PFSK-1 (cell line): ENCODE results near the gene TNRC18.

Experiments
- POLR2AphosphoS5 ChIP-seq: IDR thresholded peaks from 2 replicates; pipeline ENCODE4 v1.6.1; 2012; ENCODE audit warnings: low read depth, mild to moderate bottlenecking, control low read depth, low read length, moderate library complexity
- REST ChIP-seq, 2 experiments: IDR thresholded peaks; 2 replicates each; pipeline versions ENCODE4 v1.6.1 to v1.8.0; 2011 to 2012; ENCODE audit warnings: low read depth in 2 of 2, low read length in 2 of 2, control low read depth in 1 of 2, inconsistent platforms in 1 of 2, mild to moderate bottlenecking in 1 of 2, moderate library complexity in 1 of 2; ENCODE audit not compliant: insufficient read depth in 1 of 2

GRCh38 chr7:5395246-5395645, 28.4 kb downstream of the TNRC18 start:
- TF ChIP-seq POLR2AphosphoS5 (no peak), REST (IDR thresholded peaks at IDR 0.05; ENCODE audit: insufficient read depth in 1 of 2, low read depth in 2 of 2, low read length in 2 of 2) (no peak)
